Right lobe of liver (tissue), 4 donors: Measurements from ENCODE around the gene CBLC.

ENCODE experiments used
- POLR2A ChIP-seq: fragments of 450-650 bp; IDR thresholded peaks from one replicate; pipeline ENCODE4 v1.6.1; 2017; ENCODE audit warnings: antibody characterized with exemption, mild to moderate bottlenecking
- TF ChIP-seq, protein P1 (sequence below), 4 donors: fragments of 200-600 bp in 3 of 4; fragments of 450-650 bp in 1 of 4; IDR thresholded peaks; one replicate each; pipeline versions ENCODE4 v1.5.1 to v1.8.0; 2016 to 2022; ENCODE audit warnings: antibody characterized with exemption in 4 of 4, mild to moderate bottlenecking in 2 of 4
- donor health status: DM: no; HTN: no; CAD: no.
- donor health status: DM: no; HTN: no; CAD: no.
- donor health status: DM: no; HTN: yes; CAD: no.

DNA sequence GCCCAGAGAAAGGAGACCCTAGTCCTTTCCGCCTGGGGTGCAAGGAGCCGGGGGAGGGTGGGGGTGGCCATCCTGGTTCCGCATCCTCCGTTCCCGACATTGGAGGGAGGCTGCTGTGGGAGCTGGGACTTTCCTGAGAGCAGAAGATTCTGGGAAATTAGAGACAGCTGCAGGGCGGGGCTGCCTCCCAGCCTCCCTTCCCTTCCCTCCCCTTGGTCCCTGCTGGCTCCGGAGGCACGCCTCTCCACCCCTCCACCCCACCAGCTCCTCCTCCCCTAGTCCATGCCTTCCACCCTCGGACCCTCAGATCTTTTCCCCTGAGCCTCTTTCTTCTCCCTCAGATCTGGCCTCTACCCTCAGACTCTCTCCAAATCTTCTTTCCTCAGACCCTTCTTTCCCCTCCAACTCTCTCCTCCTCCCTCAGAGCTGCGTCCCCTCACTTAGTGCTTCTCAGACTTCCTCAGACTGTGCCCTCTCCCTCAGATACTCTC, 32.3 kb upstream of the CBLC start:
- TF ChIP-seq, protein P1, sequence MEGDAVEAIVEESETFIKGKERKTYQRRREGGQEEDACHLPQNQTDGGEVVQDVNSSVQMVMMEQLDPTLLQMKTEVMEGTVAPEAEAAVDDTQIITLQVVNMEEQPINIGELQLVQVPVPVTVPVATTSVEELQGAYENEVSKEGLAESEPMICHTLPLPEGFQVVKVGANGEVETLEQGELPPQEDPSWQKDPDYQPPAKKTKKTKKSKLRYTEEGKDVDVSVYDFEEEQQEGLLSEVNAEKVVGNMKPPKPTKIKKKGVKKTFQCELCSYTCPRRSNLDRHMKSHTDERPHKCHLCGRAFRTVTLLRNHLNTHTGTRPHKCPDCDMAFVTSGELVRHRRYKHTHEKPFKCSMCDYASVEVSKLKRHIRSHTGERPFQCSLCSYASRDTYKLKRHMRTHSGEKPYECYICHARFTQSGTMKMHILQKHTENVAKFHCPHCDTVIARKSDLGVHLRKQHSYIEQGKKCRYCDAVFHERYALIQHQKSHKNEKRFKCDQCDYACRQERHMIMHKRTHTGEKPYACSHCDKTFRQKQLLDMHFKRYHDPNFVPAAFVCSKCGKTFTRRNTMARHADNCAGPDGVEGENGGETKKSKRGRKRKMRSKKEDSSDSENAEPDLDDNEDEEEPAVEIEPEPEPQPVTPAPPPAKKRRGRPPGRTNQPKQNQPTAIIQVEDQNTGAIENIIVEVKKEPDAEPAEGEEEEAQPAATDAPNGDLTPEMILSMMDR (IDR thresholded peaks at IDR 0.05): no peak
- TF ChIP-seq POLR2A: no peak
